ENCODE results near the gene NOXA1. TPM values are rescaled to one million over a fixed set of nuclear protein-coding genes. Genes with fewer than 3 reads are reported as not detected.
"Not testable (repeated sequence)": the region's sequence is repeated elsewhere in the genome, so short reads cannot be mapped to it uniquely, and the experiment has no call there.

Gene NOXA1
- total RNA-seq, 1 donor from 2014 or later, result 0.30 TPM

DNA sequence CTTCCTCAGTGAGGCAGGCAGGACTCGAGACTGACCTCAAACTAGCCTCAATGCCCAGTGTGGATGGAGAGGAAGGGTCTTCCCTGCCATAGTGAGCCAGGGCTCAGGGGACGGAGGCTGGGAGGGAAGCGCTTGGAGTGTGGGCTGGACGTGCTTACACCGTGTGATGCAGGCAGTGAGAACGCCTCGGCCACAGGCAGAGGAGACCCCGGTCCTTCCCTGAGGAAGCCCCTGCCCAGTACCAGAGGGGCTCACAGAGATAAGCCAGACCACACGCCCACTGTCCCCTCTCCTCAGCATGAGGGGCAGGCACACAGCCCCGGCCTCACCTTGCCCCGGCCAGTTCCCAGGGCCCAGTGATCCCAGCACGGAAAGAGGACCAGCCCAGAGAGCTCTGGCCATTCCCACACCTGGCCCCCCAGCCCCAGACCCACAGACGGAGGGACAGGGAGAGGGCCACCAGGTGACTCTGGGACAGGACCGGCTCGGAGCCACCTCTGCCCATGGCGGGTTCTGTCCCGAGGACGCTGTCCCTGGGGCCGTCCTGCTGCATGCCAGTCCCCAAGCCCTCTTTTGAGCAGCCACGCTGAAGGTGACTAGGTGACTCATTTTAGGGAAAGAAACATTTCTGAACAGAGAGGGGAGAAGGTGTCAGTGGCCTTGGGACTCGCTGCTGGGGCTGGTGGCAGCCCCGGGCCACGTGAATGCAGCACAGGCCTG is 42.0 kb downstream of the NOXA1 start:
- no peak for DNase-seq

DNA sequence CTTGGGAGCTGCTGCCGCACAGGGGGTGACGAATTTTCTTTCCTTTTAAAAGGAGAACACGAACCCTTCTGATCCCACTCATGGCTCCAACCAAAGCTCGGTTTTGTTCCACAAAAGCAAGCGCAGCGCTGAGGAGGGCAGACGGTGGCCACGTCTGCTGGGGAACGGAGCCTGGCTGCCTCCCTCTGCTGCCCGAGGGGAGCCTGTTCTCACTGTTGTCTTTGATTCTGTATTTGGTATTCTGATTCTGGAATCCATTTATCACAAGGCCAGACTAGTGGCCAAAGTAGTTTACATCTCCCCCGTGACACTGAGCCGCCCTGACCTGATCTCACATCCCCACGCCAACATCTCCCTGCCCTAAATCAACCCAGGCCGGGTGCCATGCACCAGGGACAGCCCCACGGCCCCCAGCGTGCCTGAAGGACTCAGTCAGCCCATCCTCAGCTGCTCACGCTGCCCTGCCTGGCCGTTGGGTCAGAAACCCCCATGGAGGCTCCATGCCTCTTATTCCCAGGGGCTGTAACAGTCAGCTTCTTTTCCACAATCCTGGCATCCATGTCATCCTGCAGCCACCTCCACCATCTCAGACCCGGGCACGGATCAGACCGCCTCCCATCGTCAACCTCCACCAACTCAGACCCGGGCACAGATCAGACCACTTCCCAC is 42.7 kb downstream of the NOXA1 start:
- DNase-seq, result no peak

DNA sequence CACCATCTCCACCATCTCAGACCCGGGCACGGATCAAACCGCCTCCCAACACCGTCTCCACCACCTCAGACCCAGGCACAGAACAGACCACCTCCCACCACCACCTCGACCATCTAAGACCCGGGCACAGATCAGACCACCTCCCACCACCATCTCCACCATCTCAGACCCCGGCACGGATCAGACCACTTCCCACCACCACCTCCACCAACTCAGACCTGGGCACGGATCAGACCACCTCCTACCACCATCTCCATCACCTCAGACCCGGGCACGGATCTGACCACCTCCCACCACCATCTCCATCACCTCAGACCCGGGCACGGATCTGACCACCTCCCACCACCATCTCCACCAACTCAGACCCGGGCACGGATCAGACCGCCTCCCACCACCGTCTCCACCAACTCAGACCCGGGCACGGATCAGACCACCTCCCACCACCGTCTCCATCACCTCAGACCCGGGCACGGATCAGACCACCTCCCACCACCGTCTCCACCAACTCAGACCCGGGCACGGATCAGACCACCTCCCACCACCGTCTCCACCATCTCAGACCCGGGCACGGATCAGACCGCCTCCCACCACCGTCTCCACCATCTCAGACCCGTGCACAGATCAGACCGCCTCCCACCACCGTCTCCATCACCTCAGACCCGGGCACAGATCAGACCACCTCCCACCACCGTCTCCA is 43.3 kb downstream of the NOXA1 start:
- DNase-seq, result not testable (repeated sequence)

DNA sequence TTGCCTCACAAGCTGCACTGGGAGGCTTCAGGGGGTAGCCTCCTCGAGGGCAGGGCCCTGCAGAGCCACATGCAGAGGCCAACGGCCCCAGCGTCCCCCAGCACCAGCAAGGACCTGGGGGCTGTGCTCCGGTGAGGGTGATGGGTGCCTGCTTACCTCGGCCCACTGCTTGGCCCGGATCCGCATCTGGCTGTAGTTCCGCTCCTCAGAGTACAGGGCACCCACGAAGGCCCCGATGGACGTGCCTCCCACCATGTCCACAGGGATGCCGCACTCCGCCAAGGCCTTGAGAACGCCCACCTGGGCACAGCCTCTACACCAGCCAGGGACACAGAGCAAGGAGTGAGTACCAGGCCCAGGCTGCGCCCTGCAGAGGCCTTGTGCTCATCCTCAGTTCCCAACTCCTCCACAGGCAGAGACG is 44.0 kb downstream of the NOXA1 start:
- DNase-seq, result no peak

DNA sequence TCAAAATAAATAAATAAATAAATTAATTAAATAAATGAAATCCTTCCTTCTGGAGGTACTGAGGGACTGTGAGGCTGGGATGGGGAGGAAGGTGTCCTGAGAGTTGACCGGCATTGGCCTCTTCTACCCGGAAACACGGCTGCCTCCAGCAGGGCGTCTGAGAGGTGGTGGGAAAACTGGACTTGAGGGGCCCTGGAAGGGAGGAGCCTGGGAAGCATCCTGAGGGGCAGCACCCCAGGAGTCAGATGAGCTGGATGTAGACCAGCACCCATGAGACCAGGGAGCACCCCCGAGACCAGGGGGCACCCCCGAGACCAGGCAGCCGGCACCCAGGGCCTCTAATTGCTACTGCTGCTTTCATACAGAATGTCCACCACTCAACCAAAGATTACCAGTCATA is 44.7 kb downstream of the NOXA1 start:
- DNase-seq, result no peak

DNA sequence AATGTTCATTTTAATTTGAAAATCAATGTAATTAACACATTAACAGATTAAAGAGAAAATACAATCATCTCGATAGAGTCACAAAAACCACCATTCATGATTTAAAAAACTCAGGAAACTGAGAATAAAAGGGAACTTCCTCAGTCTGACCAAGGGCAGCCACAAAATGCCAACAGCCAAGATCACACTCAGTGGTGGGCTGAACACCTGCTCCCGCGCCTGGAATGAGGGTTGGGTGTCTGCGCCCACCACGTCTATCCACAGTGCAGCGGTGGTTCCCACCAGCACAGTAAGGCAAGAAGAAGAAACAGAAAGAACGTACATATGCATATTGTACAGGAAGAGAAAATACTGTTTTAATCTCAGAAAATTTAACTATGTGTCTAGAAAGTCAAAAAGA is 47.6 kb downstream of the NOXA1 start:
- no peak for DNase-seq

DNA sequence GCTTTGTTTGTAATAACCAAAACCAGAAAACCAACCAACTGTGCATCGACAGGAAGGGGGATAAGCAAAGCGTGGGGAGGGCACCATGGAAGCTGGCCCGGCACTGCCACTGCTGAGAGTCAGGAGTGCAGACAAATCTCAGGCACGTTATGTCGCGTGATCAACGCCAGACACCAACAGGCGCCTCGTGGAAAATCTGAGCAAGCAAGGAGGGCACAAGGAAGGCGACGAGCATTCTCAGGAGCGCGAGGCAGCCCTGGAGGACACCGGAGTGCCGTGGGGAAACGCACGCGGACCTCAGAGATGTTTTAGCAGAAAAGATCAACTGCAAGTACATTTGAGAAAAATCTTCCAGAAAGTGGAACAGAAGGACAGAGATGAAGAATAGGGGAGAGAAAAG is 51.1 kb downstream of the NOXA1 start:
- no peak for DNase-seq

DNA sequence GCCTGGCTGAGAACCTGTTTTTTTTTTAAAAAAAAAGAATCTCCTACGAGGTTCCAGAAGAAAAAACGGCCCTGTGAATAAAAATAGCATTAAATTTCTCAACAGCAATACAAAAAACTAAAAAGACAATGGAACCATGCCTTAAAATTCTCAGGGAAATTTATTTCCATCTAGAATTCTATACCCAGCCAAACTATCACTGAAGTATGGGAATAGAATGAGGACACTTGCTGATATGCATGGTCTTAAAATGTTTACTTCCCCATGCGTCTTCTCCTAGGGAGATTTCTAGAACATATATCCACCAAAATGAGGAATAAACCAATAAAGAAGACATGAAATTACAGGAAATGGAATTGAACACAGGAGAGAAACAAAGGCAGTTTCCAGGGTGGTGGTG is 52.5 kb downstream of the NOXA1 start:
- no peak for DNase-seq

DNA sequence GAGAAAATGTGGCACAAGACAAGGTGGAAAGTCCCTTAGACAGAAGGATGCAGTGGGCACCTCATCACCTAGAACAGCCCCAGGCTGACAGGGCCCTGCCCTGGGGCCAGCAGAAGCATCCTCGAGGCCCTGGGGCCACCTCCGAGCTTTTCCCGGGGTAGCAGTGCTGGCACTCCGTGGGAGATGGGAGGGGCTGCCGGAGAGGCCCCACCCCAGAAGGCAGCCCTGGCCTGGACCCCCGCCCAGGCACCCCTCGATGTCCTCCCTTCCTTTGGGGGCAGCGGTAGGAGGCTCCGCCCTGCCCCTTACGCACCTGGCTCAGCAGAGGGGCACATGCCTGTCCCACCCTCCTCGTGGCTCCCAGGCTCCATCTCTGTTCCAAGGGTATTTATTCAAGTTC is 53.7 kb downstream of the NOXA1 start:
- no peak for DNase-seq

DNA sequence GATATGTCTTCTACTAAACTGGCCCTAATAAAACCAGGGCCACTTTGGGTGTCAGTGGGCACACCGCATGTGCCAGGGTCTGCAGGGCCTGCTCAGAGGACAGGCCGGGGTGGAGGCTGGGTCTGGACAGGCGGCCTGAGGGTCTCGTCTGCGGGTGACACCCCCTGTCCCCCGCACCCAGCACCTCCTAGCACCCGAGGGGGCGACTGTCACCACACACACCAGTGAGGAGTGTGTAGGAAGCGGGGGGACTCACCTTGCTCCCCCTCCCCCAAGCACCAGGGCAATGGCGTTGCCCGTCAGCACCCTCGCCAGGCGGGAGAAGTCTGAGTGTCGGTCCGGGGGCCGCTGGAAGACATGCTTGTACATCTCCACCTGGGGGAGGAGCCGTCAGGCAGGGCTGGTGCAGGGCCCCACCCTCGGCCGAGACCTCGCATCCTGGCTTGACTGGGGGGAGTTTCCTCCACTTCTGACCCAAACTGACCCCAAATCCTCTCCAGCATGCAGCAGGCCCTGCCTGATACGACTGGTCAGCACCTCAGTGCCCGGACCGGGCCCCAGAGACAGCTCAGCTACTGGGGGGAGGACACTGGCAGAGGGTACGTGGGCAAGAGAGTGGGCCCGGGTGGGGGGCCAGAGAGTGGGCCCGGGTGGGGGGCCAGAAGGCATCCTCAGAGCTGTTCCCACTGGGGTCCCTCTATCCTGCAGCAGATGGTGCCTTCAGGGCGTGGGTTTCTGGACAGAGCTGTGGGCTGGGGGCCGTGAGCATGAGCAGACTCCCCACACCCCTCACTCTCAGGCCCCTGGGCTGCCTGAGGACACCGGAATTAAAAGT is 54.8 kb downstream of the NOXA1 start:
- DNase-seq, result no peak

DNA sequence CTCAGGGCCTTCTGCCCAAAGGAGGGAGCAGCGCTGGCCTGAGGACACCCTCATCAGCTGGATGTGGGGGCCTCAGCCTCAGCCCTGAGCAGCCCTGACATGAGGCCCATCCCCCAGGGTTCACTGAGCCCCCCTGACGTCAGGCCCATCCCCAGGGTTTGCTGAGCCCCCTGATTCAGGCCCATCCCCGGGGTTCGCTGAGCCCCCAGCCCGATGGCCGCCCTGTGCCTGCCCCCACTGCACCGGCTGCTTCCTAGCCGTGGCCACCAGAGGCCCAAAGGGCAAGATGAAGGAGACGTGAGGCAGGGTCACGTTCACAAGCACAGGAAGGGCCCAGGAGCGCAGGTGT is 55.4 kb downstream of the NOXA1 start:
- DNase-seq, result no peak

DNA sequence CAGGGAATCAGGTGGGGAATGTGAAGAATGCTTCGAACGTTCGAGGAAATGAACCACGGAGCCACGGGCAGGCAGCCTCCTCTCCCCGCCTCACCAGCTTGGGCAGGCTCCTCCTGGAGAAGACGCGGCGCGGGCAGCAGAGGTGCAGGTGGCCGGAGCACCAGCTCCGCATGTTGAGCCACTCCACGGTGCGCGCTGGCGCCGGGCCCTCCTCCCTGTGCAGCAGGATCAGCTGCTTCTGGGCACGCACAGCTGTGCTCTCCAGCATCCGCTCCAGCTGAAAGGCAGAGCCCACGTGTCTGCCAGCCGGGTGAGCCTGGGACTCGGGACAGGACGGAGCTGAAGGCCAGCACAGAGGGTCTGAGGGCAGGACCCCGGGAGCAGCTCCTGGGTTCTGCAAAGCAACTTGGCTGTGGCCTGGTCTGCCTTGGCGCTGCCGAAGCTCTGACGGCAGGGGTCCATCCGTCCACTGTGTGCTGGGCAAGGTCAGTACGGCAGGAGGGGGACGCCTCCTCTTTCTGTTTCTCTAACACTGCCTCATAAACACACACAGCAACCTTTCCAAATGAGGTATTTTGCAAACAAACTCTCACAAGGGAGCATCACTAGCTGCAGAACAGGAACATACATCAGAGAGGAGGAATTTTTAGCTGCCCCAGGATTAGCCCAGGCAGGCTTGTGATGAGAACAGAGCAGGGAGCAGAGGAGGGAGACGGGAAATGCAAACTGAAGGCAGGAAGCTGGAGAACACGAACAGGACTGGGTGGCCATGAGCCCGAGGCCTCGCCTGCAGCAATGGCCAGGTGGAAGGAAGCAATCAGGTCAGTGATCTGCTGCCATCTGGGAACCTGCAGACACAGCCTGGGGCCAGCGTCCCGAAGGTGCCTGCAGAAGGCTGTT is 56.0 kb downstream of the NOXA1 start:
- DNase-seq, result no peak

DNA sequence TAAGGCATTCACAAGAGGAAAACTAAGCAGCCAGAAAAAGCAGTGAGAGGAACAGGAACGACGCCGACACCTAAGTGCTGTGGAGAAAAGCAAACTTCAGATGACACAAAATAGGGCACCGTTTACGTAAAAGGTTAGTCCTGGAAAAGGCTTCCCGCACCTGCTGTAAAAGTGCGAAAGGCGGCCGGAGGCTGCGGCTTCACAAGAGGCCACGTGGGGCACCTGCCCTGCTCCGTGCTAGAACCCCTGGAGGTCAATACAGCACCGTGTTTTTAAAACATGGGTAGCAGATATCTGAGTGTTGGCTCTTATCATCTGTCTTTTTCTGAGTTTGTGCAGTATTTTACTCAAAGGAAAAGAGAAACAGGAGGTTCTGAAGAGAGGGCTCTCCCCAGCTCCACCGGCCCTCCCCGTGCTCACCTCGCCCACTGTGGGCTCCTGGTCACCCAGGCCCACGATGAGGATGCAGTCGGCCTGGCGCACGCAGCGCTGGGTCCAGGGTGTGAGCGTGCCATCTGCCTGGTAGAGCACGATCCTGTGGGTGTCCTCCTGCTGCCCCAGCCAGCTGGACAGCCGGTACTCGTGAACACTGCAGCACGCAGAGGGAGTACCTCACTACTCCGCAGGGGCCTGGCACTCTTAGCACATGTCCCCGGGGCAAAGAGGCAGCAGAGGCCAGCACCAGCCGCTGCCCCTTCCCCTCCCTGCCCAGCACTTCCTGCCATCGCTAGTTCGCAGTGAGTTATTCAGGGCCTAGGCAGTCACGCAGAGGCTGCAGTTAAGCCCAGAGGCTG is 56.9 kb downstream of the NOXA1 start:
- no peak for DNase-seq

DNA sequence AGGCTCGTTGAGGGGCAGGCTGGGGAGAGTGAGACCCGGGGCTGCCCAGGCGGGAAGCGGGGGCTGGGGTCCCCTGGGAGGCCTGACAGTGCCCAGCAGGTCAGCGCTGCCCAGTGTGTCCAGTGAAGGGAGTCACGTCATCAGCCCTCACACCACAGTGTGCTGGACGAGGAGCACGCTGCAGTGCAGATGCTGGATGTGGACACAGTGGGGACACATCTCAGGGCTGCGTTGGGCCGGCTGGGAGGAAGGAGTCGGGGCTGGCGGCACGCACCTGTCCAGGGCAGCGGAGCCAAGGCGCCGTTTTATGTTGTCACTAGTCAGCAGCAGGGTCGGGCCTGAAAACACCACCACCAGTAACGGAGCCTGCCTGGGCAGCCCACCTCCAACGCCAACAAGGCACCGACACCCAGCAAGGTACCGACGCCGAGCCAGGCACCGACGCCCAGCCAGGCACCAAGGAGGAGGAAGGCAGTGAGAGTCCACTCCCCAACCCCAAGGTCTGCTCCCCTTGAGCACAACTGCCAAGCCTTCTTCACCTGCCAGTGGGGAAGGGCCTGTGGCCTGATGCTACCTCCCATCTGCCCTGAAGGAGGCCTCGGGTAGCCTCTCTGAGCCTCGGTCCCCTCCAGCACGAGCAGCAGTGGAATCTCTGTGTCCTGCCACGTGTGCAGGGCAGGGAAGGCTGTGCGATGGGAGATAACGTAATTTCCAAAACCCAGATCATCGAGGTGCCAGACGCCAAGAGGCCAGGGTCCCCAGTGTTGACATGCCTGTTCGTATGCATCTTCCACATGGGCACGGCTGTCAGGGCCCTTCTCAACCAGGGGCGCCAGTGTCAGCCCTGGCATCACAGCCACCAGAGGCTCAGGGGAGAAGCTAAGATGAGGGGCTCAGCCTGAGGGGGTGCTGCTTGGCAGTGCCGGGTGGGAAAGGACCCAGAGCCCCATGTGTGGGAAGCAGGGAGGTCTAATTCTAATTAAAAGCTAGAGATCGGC is 57.8 kb downstream of the NOXA1 start:
- no peak for DNase-seq

DNA sequence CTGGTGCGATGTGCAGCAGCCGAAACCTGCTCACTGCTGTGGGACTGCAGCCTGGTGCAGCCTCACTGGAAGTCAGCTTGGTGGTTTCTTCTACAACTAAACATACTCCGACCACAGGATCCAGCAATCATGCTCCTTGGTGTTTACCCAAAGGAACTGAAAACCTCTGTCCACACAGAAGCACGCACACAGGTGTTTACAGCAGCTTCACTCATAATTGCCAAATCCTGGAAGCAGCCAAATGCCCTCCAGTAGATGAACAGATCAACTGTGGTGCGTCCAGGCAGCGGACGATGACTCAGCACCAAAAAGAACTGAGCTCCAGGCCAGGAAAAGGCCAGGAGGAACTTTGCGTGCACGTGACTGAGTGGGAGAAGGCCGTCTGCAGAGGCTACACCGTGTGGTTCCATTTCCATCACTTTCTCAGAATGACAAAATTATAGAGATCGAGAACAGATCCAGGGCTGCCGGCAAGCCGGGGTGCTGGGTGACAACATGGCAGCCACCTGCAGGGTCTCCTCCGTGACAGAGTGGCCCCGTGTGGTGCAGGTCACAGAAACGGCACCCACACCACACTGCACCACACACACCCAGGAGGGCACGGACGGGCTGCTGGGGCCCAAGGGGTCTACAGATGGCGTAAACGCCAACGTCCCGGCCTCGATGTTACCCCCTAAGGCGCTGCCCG is 59.0 kb downstream of the NOXA1 start:
- no peak for DNase-seq
